Common myeloid progenitor, CD34-positive (primary cell): ENCODE data around the gene PTPN3.
A peak's percentile ranks its signal among the peaks of the same experiment; 100 is the strongest.

ENCODE experiments used
- CTCF ChIA-PET: fragments of 350-600 bp; sonication (Branson Sonifier 250); formaldehyde crosslinking; loops from one replicate; lab custom pipeline; 2021; ENCODE audit warnings: antibody characterized with exemption; lab: Charles Lee
- POLR2A ChIA-PET: fragments of 350-600 bp; sonication (Branson Sonifier 250); formaldehyde crosslinking; loops from one replicate; lab custom pipeline; 2021; ENCODE audit warnings: antibody characterized with exemption; lab: Charles Lee
- DNase-seq, 3 donors: peaks; one replicate each; pipeline versions ENCODE4 v3.0.0 to v3.0.0-alpha.2; 2013
- H3K27ac ChIP-seq, 2 experiments: 1 replicate in 1 of 2; 2 replicates in 1 of 2; pipeline ENCODE4 v1.7.0; 2013; ENCODE audit warnings: inconsistent platforms in 2 of 2, low read length in 2 of 2, mild to moderate bottlenecking in 2 of 2, low read depth in 1 of 2, moderate library complexity in 1 of 2; ENCODE audit not compliant: severe bottlenecking in 2 of 2, insufficient read depth in 1 of 2, poor library complexity in 1 of 2
- H3K27me3 ChIP-seq, 5 experiments: replicated peaks in 2 of 5; 1 replicate in 3 of 5; 2 replicates in 2 of 5; pipeline versions ENCODE4 v1.6.1 to v1.7.0; 2013; ENCODE audit warnings: low read length in 4 of 5, mild to moderate bottlenecking in 2 of 5, moderate library complexity in 2 of 5, inconsistent platforms in 1 of 5; ENCODE audit not compliant: insufficient read depth in 5 of 5, control insufficient read depth in 4 of 5
- H3K36me3 ChIP-seq, 4 experiments: 1 replicate in 2 of 4; 2 replicates in 2 of 4; pipeline versions ENCODE4 v1.6.1 to v1.7.0; 2013; ENCODE audit warnings: low read length in 3 of 4, control low read depth in 1 of 4, mild to moderate bottlenecking in 1 of 4; ENCODE audit not compliant: control insufficient read depth in 4 of 4, insufficient read depth in 4 of 4
- H3K4me1 ChIP-seq, 4 experiments: 1 replicate in 3 of 4; 2 replicates in 1 of 4; pipeline versions ENCODE4 v1.6.1 to v1.7.1; 2013; ENCODE audit warnings: low read length in 3 of 4, mild to moderate bottlenecking in 3 of 4, control low read depth in 1 of 4, inconsistent platforms in 1 of 4, moderate library complexity in 1 of 4; ENCODE audit not compliant: control insufficient read depth in 4 of 4, insufficient read depth in 4 of 4; ENCODE audit errors: control extremely low read depth in 1 of 4
- H3K4me3 ChIP-seq, 7 experiments: 1 replicate in 4 of 7; 2 replicates in 3 of 7; pipeline versions ENCODE4 v1.5.1 to v1.7.0; 2013; ENCODE audit warnings: mild to moderate bottlenecking in 7 of 7, low read length in 6 of 7, moderate library complexity in 6 of 7, inconsistent platforms in 2 of 7, low read depth in 2 of 7, control low read depth in 1 of 7; ENCODE audit not compliant: insufficient read depth in 4 of 7, control insufficient read depth in 1 of 7; ENCODE audit errors: extremely low read depth in 1 of 7
- H3K9me3 ChIP-seq, 5 experiments: 1 replicate in 4 of 5; 2 replicates in 1 of 5; pipeline versions ENCODE4 v1.6.1 to v1.7.1; 2013; ENCODE audit warnings: low read length in 4 of 5, mild to moderate bottlenecking in 2 of 5, inconsistent platforms in 1 of 5, low read depth in 1 of 5, moderate library complexity in 1 of 5; ENCODE audit not compliant: control insufficient read depth in 4 of 5, insufficient read depth in 2 of 5; ENCODE audit errors: control extremely low read depth in 1 of 5
- WGBS: methylation state at CpG from one replicate; pipeline ENCODE4 v1.1.5; 2013; ENCODE audit not compliant: insufficient coverage; 5-methylcytosine and 5-hydroxymethylcytosine counted together

Gene PTPN3

DNA sequence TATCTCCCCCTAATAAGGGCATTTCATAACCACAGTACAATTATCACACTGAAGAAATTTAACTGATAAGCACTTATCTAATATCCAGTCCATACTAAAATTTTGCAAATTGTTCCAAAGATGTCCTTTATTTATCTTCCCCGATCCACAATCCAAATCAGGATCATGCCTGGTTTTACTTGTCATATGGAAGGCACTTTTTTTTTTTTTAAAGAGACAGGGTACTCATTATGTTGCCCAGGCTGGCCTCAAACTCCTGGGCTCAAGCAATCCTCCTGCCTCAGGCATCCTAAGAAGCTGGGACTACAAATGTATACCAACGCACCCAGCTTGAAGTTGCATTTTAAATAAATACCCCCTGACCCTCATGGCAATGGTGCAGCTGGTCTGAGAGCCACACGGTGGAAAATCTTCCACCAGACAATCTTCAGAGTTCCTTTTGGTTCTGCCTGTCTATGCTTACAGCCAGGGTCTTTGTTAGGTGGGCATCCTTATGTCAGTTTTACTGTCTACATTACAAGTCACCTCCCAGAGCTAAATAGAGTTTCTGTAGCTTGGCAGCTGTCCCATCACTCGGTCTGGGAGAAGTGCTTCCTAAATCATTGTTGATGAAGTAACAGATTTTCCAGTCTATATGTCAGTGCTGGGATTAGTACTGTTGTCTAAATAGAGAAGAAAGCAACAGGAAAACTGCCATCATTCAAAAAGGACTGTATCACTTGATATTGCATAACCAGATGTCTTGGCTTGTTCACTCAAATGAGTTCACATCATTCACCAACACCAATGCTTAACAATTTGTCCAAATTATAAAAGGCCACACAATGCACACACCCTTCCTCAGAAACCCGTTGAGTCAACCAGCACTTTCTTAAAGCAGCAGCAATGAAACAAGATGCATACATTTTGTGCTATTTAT, 26.4 kb downstream of the PTPN3 start:
- Histone ChIP-seq H3K27ac (no peak overlapping the region), H3K4me1 (no peaks in the 10 kb centered on the region), H3K27me3 (peaks cover 6 to 88% (median 39%) of the 10 kb centered on the region in 5 experiments), H3K4me3 (no peak overlapping the region), H3K36me3 (no peaks in the 10 kb centered on the region), H3K9me3 (no peaks in the 10 kb centered on the region)
- POLR2A ChIA-PET: no interaction called here
- CTCF ChIA-PET: interaction anchor here (1.0 to 3.1 kb wide), 3 partner anchors 12 to 31 kb away, joined by 4 to 19 read pairs (median 17); no protein-coding TSS in a partner anchor
- DNase-seq: no peak
- 63% methylated on average over 3 of the region's 5 CpGs for WGBS

- Histone ChIP-seq H3K9me3 (no peaks in the 10 kb centered on the region), H3K4me1 (no peaks in the 10 kb centered on the region), H3K36me3 (no peaks in the 10 kb centered on the region), H3K4me3 (no peak overlapping the region), H3K27ac (no peak overlapping the region), H3K27me3 (peaks cover 3 to 89% (median 39%) of the 10 kb centered on the region in 5 experiments)
- POLR2A ChIA-PET: interaction anchor here (0.6 to 1.5 kb wide), 3 partner anchors 14 to 662 kb away, joined by 4 read pairs; no protein-coding TSS in a partner anchor
- CTCF ChIA-PET: interaction anchor here (0.6 to 3.1 kb wide), 17 partner anchors 9 to 696 kb away, joined by 3 to 19 read pairs (median 5); no protein-coding TSS in a partner anchor
- 43% methylated on average over 12 of the region's 13 CpGs for WGBS
- DNase-seq: peak; percentile 84 to 91 (median 88)
Observed at GRCh38 chr9:109469646-109470358, 28.3 kb downstream of the PTPN3 start.

- no peak for DNase-seq
- CTCF ChIA-PET: interaction anchor here (1.0 to 2.7 kb wide), 8 partner anchors 8 to 224 kb away, joined by 4 to 17 read pairs (median 5); no protein-coding TSS in a partner anchor
- H3K4me3 ChIP-seq: no peak overlapping the region
- H3K36me3 ChIP-seq: no peaks in the 10 kb centered on the region
- 91% methylated on average over 5 of the region's 5 CpGs for WGBS
- no peaks in the 10 kb centered on the region for H3K9me3 ChIP-seq
- POLR2A ChIA-PET: interaction anchor here (0.6 kb wide), 1 partner anchor 663 kb away, joined by 4 read pairs; no protein-coding TSS in a partner anchor
- H3K27ac ChIP-seq: no peak overlapping the region
- H3K4me1 ChIP-seq: no peaks in the 10 kb centered on the region
- peaks cover 4 to 89% (median 36%) of the 10 kb centered on the region in 5 experiments for H3K27me3 ChIP-seq
Observed at GRCh38 chr9:109468927-109469326, 29.2 kb downstream of the PTPN3 start.

GRCh38 chr9:109467936-109468335, 30.2 kb downstream of the PTPN3 start:
- CTCF ChIA-PET: interaction anchor here (0.7 to 2.7 kb wide), 5 partner anchors 12 to 577 kb away, joined by 3 to 13 read pairs (median 5); no protein-coding TSS in a partner anchor
- H3K4me3 ChIP-seq: no peak overlapping the region
- peaks cover 6 to 88% (median 37%) of the 10 kb centered on the region in 5 experiments for H3K27me3 ChIP-seq
- no peaks in the 10 kb centered on the region for H3K4me1 ChIP-seq
- no peak overlapping the region for H3K27ac ChIP-seq
- no peaks in the 10 kb centered on the region for H3K9me3 ChIP-seq
- 0% methylated on average over 1 of the region's 2 CpGs for WGBS
- H3K36me3 ChIP-seq: no peaks in the 10 kb centered on the region
- POLR2A ChIA-PET: interaction anchor here (0.6 kb wide), 1 partner anchor 789 kb away, joined by 5 read pairs; the partner anchor contains the start of gene TXN
- peak; percentile 83 to 95 (median 93) for DNase-seq

GRCh38 chr9:109466623-109467590, 31.2 kb downstream of the PTPN3 start:
- H3K4me1 ChIP-seq: no peaks in the 10 kb centered on the region
- H3K36me3 ChIP-seq: no peaks in the 10 kb centered on the region
- peaks cover 6 to 88% (median 44%) of the 10 kb centered on the region in 5 experiments for H3K27me3 ChIP-seq
- no peak overlapping the region for H3K27ac ChIP-seq
- no peak for DNase-seq
- H3K4me3 ChIP-seq: no peak overlapping the region
- H3K9me3 ChIP-seq: no peaks in the 10 kb centered on the region
- POLR2A ChIA-PET: no interaction called here
- CTCF ChIA-PET: interaction anchor here (0.7 to 1.4 kb wide), 4 partner anchors 12 to 578 kb away, joined by 3 read pairs; no protein-coding TSS in a partner anchor
- 94% methylated on average over 8 of the region's 12 CpGs for WGBS
